ENCODE measurements around the gene IRF1.
"Not testable (repeated sequence)": the region's sequence is repeated elsewhere in the genome, so short reads cannot be mapped to it uniquely, and the experiment has no call there.

IRF1 gene

DNA sequence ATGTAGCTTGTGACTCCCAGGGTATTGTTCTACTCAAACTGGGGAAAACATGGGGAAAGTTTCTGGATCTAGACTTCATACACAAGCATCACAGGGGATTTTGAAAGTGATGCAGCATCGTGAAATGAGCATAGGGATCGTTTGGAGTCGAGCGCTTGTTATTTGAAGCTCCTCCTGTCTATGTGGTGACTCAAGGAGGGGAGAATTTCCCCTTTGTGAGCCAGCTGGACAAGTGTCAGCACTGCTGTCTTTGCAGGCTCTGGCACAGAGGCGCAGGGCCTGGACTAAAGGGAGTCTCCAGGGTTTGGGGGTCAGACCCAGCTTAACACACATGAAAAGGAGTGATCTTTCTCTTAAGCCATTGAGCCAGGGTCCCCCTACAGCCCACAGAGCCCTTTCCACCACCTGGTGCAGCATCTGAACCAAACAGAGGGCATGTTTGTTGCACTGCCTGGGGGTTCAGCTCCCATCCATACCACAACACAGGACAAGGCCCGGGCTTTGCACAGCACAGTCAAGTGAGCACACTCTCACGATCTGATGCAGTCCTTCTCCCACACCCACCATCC lies 51.0 kb downstream of the IRF1 start:
- no peak for DNase-seq (ENCODE audit: low read depth in 2 of 2)

DNA sequence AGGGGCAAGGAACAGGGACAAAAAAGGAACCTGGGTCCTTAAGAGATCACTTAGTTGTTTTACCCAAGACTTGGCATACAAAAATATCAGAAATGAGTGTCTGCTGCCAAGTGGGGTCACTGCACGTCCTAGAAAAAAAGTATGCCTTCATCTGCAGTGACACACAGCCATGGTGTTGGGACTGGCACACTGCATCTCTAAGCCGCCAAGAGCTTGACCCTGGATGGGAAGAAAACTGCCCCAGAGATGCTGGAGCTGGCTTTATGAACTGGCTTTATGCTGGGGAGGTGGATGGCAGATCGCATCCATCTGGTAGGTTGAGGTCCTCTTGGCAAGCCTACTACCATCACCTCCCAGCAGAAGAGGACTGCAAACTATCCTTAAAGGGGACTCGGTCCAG lies 51.7 kb downstream of the IRF1 start:
- no peak for DNase-seq (ENCODE audit: low read depth in 2 of 2)

DNA sequence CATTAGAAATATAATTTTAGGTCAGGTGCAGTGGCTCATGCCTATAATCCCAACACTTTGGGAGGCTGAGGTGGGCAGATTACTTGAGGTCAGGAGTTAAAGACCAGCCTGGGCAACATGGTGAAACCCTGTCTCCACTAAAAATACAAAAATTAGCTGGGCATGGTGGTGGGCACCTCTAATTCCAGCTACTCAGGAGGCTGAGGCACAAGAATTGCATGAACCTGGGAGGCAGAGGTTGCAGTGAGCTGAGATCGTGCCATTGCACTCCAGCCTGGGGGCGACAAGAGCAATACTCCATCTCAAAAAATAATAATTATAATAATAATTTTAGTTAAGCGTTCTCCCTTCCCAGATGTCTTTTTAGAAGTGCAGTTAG lies 52.3 kb downstream of the IRF1 start:
- not testable (repeated sequence) for DNase-seq (ENCODE audit: low read depth in 2 of 2)

DNA sequence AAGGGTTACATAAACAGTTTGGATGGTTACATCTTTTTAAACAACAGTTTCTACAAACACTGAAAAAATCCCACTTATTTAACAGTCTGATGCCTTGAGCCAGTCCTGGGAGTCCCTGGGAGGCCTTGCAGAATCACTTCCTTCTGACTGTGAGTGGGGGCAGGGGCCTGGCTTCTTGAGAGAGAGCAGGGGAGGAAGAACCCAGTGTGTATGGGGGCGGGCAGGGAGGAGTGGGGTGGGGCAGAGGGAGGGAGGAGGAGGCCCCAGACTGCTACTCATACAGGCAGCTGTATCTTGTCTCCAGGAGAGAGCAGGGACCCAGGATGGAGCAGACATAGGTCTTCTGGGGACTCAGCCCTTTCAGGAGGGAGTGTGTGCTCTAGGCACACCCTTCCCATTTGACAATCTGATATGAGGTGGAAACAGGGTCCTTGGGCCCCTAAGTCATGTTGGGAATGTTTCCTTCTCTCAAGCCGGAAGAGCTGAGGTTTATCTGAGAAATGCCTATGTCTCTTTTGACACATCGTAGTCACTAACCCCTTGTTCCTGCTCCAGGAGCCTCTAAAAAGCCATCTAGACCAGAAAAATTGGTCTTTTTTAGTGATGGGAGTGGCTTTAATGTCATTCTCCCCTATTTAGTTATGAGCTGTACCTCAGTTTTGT lies 52.8 kb downstream of the IRF1 start:
- peak; percentile 41 to 61 for DNase-seq (ENCODE audit: low read depth in 2 of 2)

DNA sequence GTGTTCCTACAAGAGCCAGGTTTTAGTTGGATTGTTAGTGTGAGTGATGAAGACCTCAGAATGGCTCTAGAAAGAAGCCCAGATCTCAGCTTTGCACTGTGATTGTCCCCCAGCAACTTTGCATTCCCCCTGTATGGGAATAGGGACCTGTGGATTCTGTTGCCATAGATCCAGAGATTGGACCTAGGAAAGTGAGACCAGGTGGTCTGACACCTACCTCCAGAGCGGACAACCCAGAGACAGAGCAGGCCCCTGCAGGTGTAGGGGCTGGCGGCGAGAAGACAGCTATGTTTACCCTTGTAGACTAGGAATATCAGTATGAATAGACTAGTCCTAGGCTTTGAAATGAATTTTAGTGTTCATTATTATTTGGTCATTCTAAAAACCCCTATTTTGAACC lies 53.6 kb downstream of the IRF1 start:
- no peak for DNase-seq (ENCODE audit: low read depth in 2 of 2)

DNA sequence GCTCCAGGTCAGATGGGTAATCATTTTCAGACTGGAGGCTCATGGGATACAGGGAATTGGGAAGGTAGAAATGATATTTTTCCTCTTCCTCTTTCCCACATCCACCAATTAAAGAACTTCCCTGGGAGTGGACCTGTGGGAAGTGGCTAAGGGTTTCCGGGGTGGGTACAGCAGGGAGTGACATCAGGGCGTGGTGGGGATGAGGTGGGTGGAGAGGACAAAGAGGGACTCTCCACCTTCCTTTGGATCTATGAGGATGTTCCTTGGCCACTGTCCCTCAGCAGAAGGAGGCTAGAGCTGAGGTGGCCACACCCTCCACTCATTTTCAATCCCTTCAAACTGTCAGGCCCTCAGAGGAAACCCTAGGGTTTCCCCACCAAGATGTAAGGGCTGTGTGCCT lies 54.7 kb downstream of the IRF1 start:
- DNase-seq (ENCODE audit: low read depth in 2 of 2), result no peak

DNA sequence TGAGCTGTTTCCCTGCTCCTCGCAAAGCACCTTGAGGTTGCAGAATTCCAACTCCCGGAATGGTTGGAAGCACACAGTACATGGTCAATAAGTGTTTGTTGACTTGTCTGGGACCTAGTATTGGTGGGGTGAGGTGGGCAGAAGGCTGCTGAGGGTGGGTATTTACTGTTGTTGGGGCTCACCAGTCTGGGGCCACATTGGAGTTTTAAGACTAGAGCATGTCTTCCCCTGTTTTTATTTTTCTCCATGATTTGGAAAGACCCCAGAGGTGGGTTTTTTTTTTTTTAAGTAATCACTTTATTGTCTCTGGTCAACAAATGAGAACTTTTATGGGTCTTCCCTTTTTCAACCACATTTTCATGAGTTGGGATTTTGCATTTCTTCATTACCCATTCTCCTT lies 55.1 kb downstream of the IRF1 start:
- DNase-seq (ENCODE audit: low read depth in 2 of 2), result no peak

DNA sequence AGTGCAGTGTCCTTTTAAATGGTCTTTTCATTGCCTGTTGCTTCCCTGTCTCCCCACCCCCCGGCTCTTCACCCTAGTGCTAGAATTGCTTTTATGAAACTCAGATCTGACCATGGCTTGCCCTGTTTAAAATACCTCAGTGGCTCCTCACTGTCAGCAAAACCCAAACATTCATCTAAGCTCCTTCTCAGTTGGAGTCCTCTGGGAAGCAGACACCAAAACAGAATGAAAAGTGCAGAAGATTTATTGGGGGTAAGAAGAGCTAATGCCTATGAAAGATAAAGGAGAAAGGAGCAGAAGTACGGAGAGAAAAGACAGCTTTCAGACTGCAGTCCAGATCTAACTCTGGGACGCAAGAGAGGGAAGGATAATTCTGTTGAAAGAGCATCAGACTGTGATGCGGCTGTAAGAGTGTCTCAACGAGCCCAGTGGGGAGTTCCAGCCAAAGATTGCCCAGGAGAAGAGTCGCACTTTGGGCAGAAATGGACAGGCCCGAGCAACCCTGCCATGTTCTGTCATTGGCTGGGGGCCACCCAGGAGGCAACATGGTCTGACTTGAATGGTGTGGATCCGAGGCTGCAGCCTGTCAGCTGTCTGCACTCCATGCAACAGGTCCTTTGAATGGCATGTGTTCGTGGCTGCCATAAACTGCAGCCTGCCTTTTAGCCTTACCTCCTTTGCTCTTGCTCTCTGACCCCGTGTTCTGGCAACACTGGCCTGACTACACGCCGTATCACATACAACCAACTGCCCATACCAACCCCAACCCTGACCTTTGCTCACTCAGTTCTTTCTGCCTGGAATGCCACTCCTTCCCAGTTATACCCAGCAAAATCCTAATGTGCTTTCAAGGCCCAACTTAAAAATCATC lies 55.9 kb downstream of the IRF1 start:
- no peak for DNase-seq (ENCODE audit: low read depth in 2 of 2)

DNA sequence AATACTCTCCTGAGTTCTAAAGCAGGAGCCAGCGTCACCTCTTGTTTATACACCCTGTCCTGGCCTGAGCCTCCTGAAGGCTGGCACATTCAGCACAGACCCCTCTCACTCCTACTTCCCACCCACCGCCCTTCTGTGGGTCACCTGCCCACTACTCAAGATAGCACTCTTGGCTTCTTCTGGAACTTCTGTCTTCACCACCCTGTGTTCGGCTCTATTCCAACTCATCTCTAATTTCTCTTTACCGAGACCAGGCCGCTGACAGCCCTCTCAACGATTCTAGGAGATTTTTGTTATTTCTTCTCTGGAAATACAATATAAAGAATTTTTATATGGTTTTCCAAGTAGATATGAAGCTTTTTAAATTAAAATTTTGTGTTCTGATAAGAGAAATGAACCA lies 57.4 kb downstream of the IRF1 start:
- no peak for DNase-seq (ENCODE audit: low read depth in 2 of 2)

DNA sequence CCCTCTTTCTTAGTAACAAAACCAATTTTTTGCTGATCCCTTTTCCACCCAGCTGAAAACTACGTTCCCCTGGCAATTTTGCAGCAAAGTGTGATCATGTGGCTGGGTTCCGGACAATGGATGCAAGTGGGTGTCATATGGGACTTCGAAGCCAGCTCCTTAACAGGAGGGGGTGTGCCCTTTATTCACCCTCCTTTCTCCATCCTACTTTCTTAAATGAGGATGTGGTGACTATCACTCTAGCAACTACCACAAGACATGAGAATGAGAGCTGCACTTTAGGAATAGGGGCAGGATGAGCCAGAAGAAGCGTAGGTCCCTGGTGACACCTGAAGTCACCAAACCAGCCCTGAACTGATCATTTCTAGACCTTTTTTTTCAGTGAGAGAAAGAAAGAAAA lies 58.9 kb downstream of the IRF1 start:
- no peak for DNase-seq (ENCODE audit: low read depth in 2 of 2)

Measured in stimulated activated CD8-positive, alpha-beta memory T cell treated with anti-CD3 and anti-CD28 coated beads, Interleukin-15, amount 100 ng/mL, for 48 hours (primary cell).